ENCODE results near the gene CLEC18A.

CLEC18A gene

DNA sequence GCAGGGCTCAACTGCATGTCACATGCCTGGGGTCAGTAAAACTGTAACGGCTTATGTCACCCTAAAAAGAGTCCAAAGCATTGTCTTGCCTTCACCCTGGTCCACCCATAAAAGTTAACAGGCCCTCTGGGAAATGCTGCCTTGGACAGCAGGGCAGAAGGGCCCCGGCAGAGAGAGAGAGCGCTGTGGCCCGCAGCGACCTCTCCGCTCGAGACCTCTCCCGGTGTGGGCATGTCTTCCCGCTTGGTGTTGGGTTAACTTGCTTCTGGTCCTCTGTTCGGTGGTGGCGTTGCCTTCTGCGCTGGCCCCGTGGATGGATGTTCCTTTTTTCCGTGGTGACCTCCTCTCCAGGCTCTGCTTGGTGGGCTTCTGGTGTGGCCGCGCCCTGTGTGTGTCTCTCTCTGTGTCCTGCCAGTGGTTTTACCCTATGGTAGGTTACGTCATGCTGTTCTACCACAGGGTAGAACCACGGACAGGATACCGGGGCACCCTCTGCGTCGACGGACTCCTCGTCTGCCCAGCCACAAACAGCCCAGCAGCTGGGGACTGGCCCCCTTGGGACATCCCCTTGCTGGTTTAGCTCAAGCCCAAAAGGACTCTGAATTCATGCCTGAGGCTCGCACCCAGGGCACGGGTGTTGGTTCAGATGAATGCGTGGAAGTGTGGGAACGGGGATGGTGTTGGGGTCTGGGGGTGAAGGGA is 18.3 kb upstream of the CLEC18A start:
- CTCF ChIA-PET, result interaction anchor here (1.5 to 6.2 kb wide), 2 partner anchors 69 to 135 kb away, joined by 3 to 98 read pairs; no protein-coding TSS in a partner anchor
- TF ChIP-seq CTCF (IDR thresholded peaks at IDR 0.05; ENCODE audit: control extremely low read depth, extremely low read depth, low read depth, missing control alignments), result no peak
- POLR2A ChIA-PET, result no interaction called here
- no peak for DNase-seq (ENCODE audit: extremely low spot score)

DNA sequence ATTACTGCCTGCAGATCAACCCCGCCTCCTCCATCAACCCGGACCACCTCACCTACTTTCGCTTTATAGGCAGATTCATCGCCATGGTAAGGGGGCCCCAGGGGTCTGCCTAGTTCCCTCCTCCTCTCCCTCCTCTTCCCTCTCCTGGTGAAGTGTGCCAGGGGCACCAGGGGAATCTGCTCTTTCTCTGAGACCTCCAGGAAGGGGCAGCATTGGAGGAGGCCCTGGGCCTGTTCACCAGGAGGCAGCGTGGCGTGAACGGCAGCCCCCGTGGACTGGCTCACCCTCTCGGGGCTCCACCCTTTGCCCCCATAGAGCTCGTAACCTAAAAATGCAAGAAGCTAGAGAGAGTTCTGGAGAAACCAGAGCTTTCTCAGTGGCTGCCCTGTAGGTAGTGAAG is 17.1 kb upstream of the CLEC18A start:
- TF ChIP-seq CTCF (IDR thresholded peaks at IDR 0.05; ENCODE audit: control extremely low read depth, extremely low read depth, low read depth, missing control alignments), result no peak
- POLR2A ChIA-PET, result no interaction called here
- CTCF ChIA-PET, result interaction anchor here (1.2 kb wide), 1 partner anchor 137 kb away, joined by 3 read pairs; no protein-coding TSS in a partner anchor
- DNase-seq (ENCODE audit: extremely low spot score), result no peak

DNA sequence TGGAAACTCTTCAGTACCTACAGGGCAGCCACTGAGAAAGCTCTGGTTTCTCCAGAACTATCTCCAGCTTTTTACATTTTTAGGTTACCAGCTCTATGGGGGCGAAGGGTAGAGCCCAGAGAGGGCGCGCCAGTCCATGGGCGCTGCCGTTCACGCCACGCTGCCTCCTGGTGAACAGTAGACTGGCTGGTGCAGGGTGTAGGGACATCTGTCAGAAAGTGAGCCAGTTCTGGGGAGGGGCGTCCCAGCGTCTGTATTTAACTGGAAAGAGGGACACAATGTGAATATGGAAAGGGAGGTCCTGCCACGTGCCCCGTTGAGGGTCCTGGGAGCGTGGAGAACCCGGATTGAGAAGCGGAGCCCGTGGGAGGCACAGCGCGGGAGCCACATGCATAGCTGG is 16.4 kb upstream of the CLEC18A start:
- POLR2A ChIA-PET, result no interaction called here
- no peak for DNase-seq (ENCODE audit: extremely low spot score)
- CTCF ChIA-PET, result interaction anchor here (1.2 kb wide), 1 partner anchor 138 kb away, joined by 3 read pairs; no protein-coding TSS in a partner anchor
- TF ChIP-seq CTCF (IDR thresholded peaks at IDR 0.05; ENCODE audit: control extremely low read depth, extremely low read depth, low read depth, missing control alignments), result no peak

DNA sequence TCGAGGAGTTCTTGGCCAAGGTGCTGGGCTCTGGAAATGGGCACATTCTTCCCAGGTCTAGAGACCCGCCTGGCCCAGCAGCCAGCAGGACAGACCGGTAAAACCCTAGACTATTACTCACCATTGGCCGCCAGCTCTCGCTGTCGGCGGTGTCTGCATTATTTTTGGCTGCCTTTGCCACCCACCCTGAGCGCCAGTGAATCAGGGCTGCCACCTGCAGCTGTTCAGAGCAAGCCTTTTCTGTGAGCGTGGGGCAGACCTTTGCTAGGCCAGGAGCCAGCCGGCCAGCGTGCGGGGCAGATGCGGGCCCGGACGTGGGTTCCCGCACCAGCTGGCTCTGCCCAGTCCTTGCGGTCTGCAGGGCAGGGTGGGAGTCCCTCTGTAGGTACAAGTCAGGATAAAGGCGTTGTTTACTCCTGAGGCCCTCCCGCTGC is 15.8 kb upstream of the CLEC18A start:
- ChIA-PET CTCF (no interaction called here), POLR2A (no interaction called here)
- DNase-seq (ENCODE audit: extremely low spot score), result no peak
- no peak for TF ChIP-seq CTCF (IDR thresholded peaks at IDR 0.05; ENCODE audit: control extremely low read depth, extremely low read depth, low read depth, missing control alignments)

GRCh38 chr16:69935740-69936139 is 15.4 kb upstream of the CLEC18A start:
- no peak for DNase-seq (ENCODE audit: extremely low spot score)
- ChIA-PET CTCF (no interaction called here), POLR2A (no interaction called here)
- no peak for TF ChIP-seq CTCF (IDR thresholded peaks at IDR 0.05; ENCODE audit: control extremely low read depth, extremely low read depth, low read depth, missing control alignments)

DNA sequence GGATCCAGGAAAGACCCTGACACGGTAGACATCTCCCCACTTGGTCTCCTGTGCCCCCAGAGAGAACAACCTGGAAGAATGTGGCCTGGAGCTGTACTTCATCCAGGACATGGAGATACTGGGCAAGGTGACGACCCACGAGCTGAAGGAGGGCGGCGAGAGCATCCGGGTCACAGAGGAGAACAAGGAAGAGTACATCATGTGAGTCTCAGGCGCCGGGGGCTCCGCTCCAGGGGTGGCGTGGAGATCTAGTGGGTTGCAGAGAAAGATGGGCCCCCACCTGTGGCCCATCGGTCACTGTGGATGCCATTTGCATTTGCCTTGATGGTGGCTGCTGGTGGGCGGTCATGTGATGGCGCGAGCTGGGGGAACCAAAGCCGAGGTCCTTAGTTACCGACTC is 14.9 kb upstream of the CLEC18A start:
- DNase-seq (ENCODE audit: extremely low spot score), result no peak
- no peak for TF ChIP-seq CTCF (IDR thresholded peaks at IDR 0.05; ENCODE audit: control extremely low read depth, extremely low read depth, low read depth, missing control alignments)
- CTCF ChIA-PET, result no interaction called here
- POLR2A ChIA-PET, result no interaction called here

Measured in GM10248 (cell line).